A549 (cell line): ENCODE measurements around the gene ADCY3.

Source experiments
- BCL3 ChIP-seq: fragments of >200 bp; sonication (Bioruptor Twin); formaldehyde crosslinking; IDR thresholded peaks from 3 replicates; pipeline ENCODE4 v1.6.1; 2016
- CBX2 ChIP-seq: fragments of 200-600 bp; sonication (generic); IDR thresholded peaks from 2 replicates; pipeline ENCODE4 v1.6.1; 2016; ENCODE audit warnings: low read depth, mild to moderate bottlenecking, borderline replicate concordance
- CHD4 ChIP-seq: fragments of 200-600 bp; sonication (generic); IDR thresholded peaks from 2 replicates; pipeline ENCODE4 v1.6.1; 2016; ENCODE audit warnings: antibody characterized with exemption, mild to moderate bottlenecking, borderline replicate concordance
- CTCF ChIP-seq: fragments of >200 bp; sonication (Bioruptor Twin); formaldehyde crosslinking; IDR thresholded peaks from 3 replicates; pipeline ENCODE4 v1.5.1; 2016
- EHMT2 ChIP-seq: fragments of 200-600 bp; sonication (generic); IDR thresholded peaks from 2 replicates; pipeline ENCODE4 v1.6.1; 2016; ENCODE audit warnings: antibody characterized with exemption, low read depth, mild to moderate bottlenecking, moderate library complexity
- FOSL2 ChIP-seq, 2 experiments: fragments of 450-650 bp in 1 of 2; fragments of >200 bp in 1 of 2; sonication (Bioruptor Twin) in 1 of 2; formaldehyde crosslinking; IDR thresholded peaks; 2 replicates each; pipeline versions ENCODE4 v1.5.0 to v1.6.1; 2016 to 2020; ENCODE audit warnings: mild to moderate bottlenecking in 1 of 2, moderate library complexity in 1 of 2
- HMGXB4 ChIP-seq: fragments of 250-450 bp; sonication (Bioruptor Pico); IDR thresholded peaks from 2 replicates; pipeline ENCODE4 v1.5.0; 2021; ENCODE audit warnings: mild to moderate bottlenecking, moderate library complexity, borderline replicate concordance
- HOXA7 ChIP-seq: fragments of 250-450 bp; sonication (Bioruptor Pico); IDR thresholded peaks from 2 replicates; pipeline ENCODE4 v1.5.0; 2020; ENCODE audit warnings: mild to moderate bottlenecking, moderate library complexity
- POLR2A ChIP-seq: IDR thresholded peaks from 2 replicates; pipeline ENCODE4 v1.6.1; 2012; ENCODE audit warnings: mild to moderate bottlenecking, low read length
- REST ChIP-seq: fragments of 200-600 bp; sonication (generic); IDR thresholded peaks from 2 replicates; pipeline ENCODE4 v1.6.1; 2016; ENCODE audit warnings: antibody characterized with exemption, mild to moderate bottlenecking, moderate library complexity
- RFX5 ChIP-seq: fragments of 450-650 bp; IDR thresholded peaks from 2 replicates; pipeline ENCODE4 v1.7.1; 2014; ENCODE audit warnings: antibody characterized with exemption, mild to moderate bottlenecking, moderate library complexity
- RNF2 ChIP-seq: fragments of 200-600 bp; sonication (generic); IDR thresholded peaks from 2 replicates; pipeline ENCODE4 v1.6.1; 2016; ENCODE audit warnings: low read depth, mild to moderate bottlenecking, antibody characterized with exemption, moderate library complexity, borderline replicate concordance

- TF ChIP-seq CTCF = no peak
- TF ChIP-seq HOXA7 = no peak
- TF ChIP-seq REST = no peak
- no peak for TF ChIP-seq POLR2A
- no peak for TF ChIP-seq HMGXB4
- TF ChIP-seq FOSL2 (IDR thresholded peaks at IDR 0.05) = no peak
- TF ChIP-seq FOSL2 (CRISPR knock-in tag; IDR thresholded peaks at IDR 0.05) = no peak
- no peak for TF ChIP-seq BCL3
- TF ChIP-seq RFX5 = no peak
- no peak for TF ChIP-seq CHD4
- TF ChIP-seq CBX2 = no peak
- no peak for TF ChIP-seq RNF2
- no peak for TF ChIP-seq EHMT2
Observed at GRCh38 chr2:24831221-24832072, 88.6 kb downstream of the ADCY3 start.
